Thoracic aorta (tissue), 2 donors: ENCODE data around the gene FSD1. TPM values are rescaled to one million over a fixed set of nuclear protein-coding genes. Genes with fewer than 3 reads are reported as not detected.

Experiments used
- ATAC-seq: fragments of 150-250 bp; one replicate; pipeline ENCODE4 v1.8.0; 2017; ENCODE audit warnings: low read depth; ENCODE audit not compliant: insufficient number of reproducible peaks, low FRiP score
- DNase-seq: peaks from one replicate; pipeline ENCODE4 v3.0.0-alpha.2; 2020; ENCODE audit warnings: low spot score
- H3K27ac ChIP-seq, 2 donors: fragments of 200-600 bp; sonication (generic); 1 replicate in 1 of 2; 2 replicates in 1 of 2; pipeline ENCODE4 v1.5.1; 2016; ENCODE audit warnings: mild to moderate bottlenecking in 2 of 2, moderate library complexity in 2 of 2
- H3K27me3 ChIP-seq: fragments of 200-600 bp; sonication (generic); replicated peaks from 2 replicates; pipeline ENCODE4 v1.6.0; 2016; ENCODE audit warnings: mild to moderate bottlenecking; ENCODE audit not compliant: insufficient read depth
- H3K36me3 ChIP-seq: fragments of 200-600 bp; sonication (generic); one replicate; pipeline ENCODE4 v1.5.1; 2016
- H3K4me1 ChIP-seq, 2 donors: fragments of 200-600 bp; sonication (generic); 1 replicate in 1 of 2; 2 replicates in 1 of 2; pipeline versions ENCODE4 v1.5.1 to v1.6.0; 2016; ENCODE audit warnings: low read depth in 2 of 2, mild to moderate bottlenecking in 1 of 2; ENCODE audit not compliant: control insufficient read depth in 1 of 2
- H3K4me3 ChIP-seq: fragments of 200-600 bp; sonication (generic); 2 replicates; pipeline ENCODE4 v1.5.1; 2016; ENCODE audit warnings: mild to moderate bottlenecking
- H3K9me3 ChIP-seq: fragments of 200-600 bp; sonication (generic); 2 replicates; pipeline ENCODE4 v1.5.1; 2016
- CTCF ChIP-seq: fragments of 200-600 bp; sonication (generic); IDR thresholded peaks from one replicate; pipeline ENCODE4 v1.5.1; 2019; ENCODE audit warnings: antibody characterized with exemption
- total RNA-seq, 2 donors: library from RNA; depleted of rRNA; stranded (reverse); fragments of >200 nt; gene quantifications; one replicate each; pipeline versions ENCODE4 v1.1.0 to v1.2.3, GENCODE V29; 2016

Gene FSD1
- total RNA-seq, 2 donors from 2014 or later, result not detected

GRCh38 chr19:4369888-4370260 lies 65.5 kb downstream of the FSD1 start:
- no peaks in the 10 kb centered on the region for H3K27me3 ChIP-seq
- peaks cover 14% of the 10 kb centered on the region for H3K36me3 ChIP-seq
- H3K4me3 ChIP-seq, result peak overlapping the region; percentile 40
- DNase-seq (no peak), ATAC-seq (no peak)
- H3K27ac ChIP-seq, result no peak overlapping the region
- H3K9me3 ChIP-seq, result no peaks in the 10 kb centered on the region
- TF ChIP-seq CTCF, result no peak
- peaks cover 42 to 69% of the 10 kb centered on the region in 2 donors for H3K4me1 ChIP-seq

GRCh38 chr19:4370418-4371041 lies 66.1 kb downstream of the FSD1 start:
- ATAC-seq (no peak), DNase-seq (no peak)
- Histone ChIP-seq H3K4me1 (peaks cover 49 to 76% of the 10 kb centered on the region in 2 donors), H3K36me3 (peaks cover 8% of the 10 kb centered on the region), H3K27ac (no peak overlapping the region), H3K27me3 (no peaks in the 10 kb centered on the region), H3K9me3 (no peaks in the 10 kb centered on the region), H3K4me3 (no peak overlapping the region)
- no peak for TF ChIP-seq CTCF

GRCh38 chr19:4371247-4372164 lies 67.1 kb downstream of the FSD1 start:
- TF ChIP-seq CTCF, result no peak
- DNase-seq (no peak), ATAC-seq (no peak)
- no peaks in the 10 kb centered on the region for H3K27me3 ChIP-seq
- peaks cover 59 to 86% of the 10 kb centered on the region in 2 donors for H3K4me1 ChIP-seq
- no peak overlapping the region for H3K4me3 ChIP-seq
- no peaks in the 10 kb centered on the region for H3K9me3 ChIP-seq
- no peaks in the 10 kb centered on the region for H3K36me3 ChIP-seq
- no peak overlapping the region for H3K27ac ChIP-seq

- no peak for ATAC-seq
- Histone ChIP-seq H3K27ac (peak overlapping the region; percentile 95 to 96), H3K9me3 (no peaks in the 10 kb centered on the region), H3K4me3 (no peak overlapping the region), H3K4me1 (peaks cover 68 to 95% of the 10 kb centered on the region in 2 donors), H3K27me3 (no peaks in the 10 kb centered on the region), H3K36me3 (no peaks in the 10 kb centered on the region)
- no peak for DNase-seq
- no peak for TF ChIP-seq CTCF
Observed at GRCh38 chr19:4372165-4373012, 68.0 kb downstream of the FSD1 start.

- Histone ChIP-seq H3K27ac (peak overlapping the region; percentile 95 to 96), H3K36me3 (no peaks in the 10 kb centered on the region), H3K4me1 (peaks cover 67 to 97% of the 10 kb centered on the region in 2 donors), H3K4me3 (peak overlapping the region; percentile 38), H3K27me3 (no peaks in the 10 kb centered on the region), H3K9me3 (no peaks in the 10 kb centered on the region)
- DNase-seq, result no peak
- no peak for TF ChIP-seq CTCF
- no peak for ATAC-seq
Observed at GRCh38 chr19:4373013-4373367, 68.6 kb downstream of the FSD1 start.
